Psoas muscle (tissue), 8 donors: ENCODE results near the gene LTBP1. TPM values are rescaled to one million over a fixed set of nuclear protein-coding genes. Genes with fewer than 3 reads are reported as not detected.

Experiments used
- ATAC-seq, 4 donors: fragments of 200-7000 bp; cut with Tn5 transposase; one replicate each; pipeline ENCODE4 v1.9.1; 2020; ENCODE audit warnings: moderate library complexity in 3 of 4, mild to moderate bottlenecking in 2 of 4
- DNase-seq, 2 donors: peaks; one replicate each; pipeline ENCODE4 v3.0.0-alpha.2; 2020
- H3K27ac ChIP-seq: fragments of 200-600 bp; one replicate; pipeline ENCODE4 v1.8.0; 2022
- H3K27me3 ChIP-seq, 3 donors: fragments of 200-600 bp in 1 of 3; one replicate each; pipeline versions ENCODE4 v1.6.1 to v1.8.0; 2013 to 2022; ENCODE audit warnings: low read length in 2 of 3, mild to moderate bottlenecking in 2 of 3, moderate library complexity in 1 of 3; ENCODE audit not compliant: insufficient read depth in 3 of 3
- H3K36me3 ChIP-seq, 2 donors: fragments of 200-600 bp in 1 of 2; one replicate each; pipeline versions ENCODE4 v1.6.1 to v1.8.0; 2013 to 2022; ENCODE audit warnings: low read depth in 1 of 2, mild to moderate bottlenecking in 1 of 2, moderate library complexity in 1 of 2; ENCODE audit not compliant: insufficient read depth in 1 of 2
- H3K4me1 ChIP-seq: fragments of 200-600 bp; one replicate; pipeline ENCODE4 v1.8.0; 2022
- H3K4me3 ChIP-seq: fragments of 200-600 bp; one replicate; pipeline ENCODE4 v1.8.0; 2022; ENCODE audit warnings: mild to moderate bottlenecking
- H3K9me3 ChIP-seq: fragments of 200-600 bp; one replicate; pipeline ENCODE4 v1.8.0; 2022
- CTCF ChIP-seq: fragments of 200-600 bp; IDR thresholded peaks from one replicate; pipeline ENCODE4 v1.8.0; 2022; ENCODE audit warnings: antibody characterized with exemption
- WGBS, 3 donors: extraction: QIAGEN DNeasy Blood & Tissue Kit; methylation state at CpG; one replicate each; pipeline versions ENCODE4 v1.1.6 to v1.1.7; 2013; 5-methylcytosine and 5-hydroxymethylcytosine counted together
- intact Hi-C, 2 donors: fragments of 100-400 bp; cut with DNase I; formaldehyde crosslinking; loops; one replicate each; pipeline versions ENCODE4 v1.11.0 to v1.14.2; 2022
- polyA plus RNA-seq, 3 donors: library from polyadenylated mRNA; stranded (reverse); fragments of 200-250 nt; gene quantifications; one replicate each; pipeline ENCODE4 v1.2.3, GENCODE V29; 2013
- total RNA-seq, 4 donors: library from RNA; stranded (reverse); fragmentation: NEBNext Ultra II Directional in 2 of 4; extraction: Animal tissue kit (Norgen Biotek cat#: 25700) in 2 of 4; gene quantifications; one replicate each; pipeline versions ENCODE4 v1.2.1 to v1.2.4, GENCODE V29; 2021 to 2023
- donor health status: healthy with polysubstance abuse.
- donor health status: DM: no; HTN: no; CAD: no; lungs with moderate emphysema.
- donor health status: Bipolar disorder and iron deficiency.
- donor health status: healthy.
- donor health status: DM: yes; HTN: yes; CAD: no.
- donor health status: DM: no; HTN: no; CAD: no.
- donor health status: DM: no; HTN: no; CAD: no.
- donor health status: DM: yes; HTN: yes; CAD: no.

Gene LTBP1
- total and polyA plus RNA-seq, 7 donors: 5.9 to 26.8 (median 9.5) TPM

- no peak for ATAC-seq
- Histone ChIP-seq H3K27me3 (no peaks in the 10 kb centered on the region), H3K4me1 (no peaks in the 10 kb centered on the region), H3K36me3 (no peaks in the 10 kb centered on the region), H3K4me3 (no peak overlapping the region), H3K27ac (no peak overlapping the region), H3K9me3 (no peaks in the 10 kb centered on the region)
- no peak for TF ChIP-seq CTCF
- intact Hi-C loops: loop anchor here in 1 of 2 donors (5.0 kb wide), 1 partner anchor 310 kb away; no protein-coding TSS in a partner anchor
- 67 to 79% (median 72%) methylated on average over 3 of the region's 3 CpGs for WGBS, 3 donors
- DNase-seq: no peak
These were observed 180.2 kb downstream of the LTBP1 start for GRCh38 chr2:33126958-33127357.

GRCh38 chr2:33129263-33130053, 182.7 kb downstream of the LTBP1 start:
- 93 to 96% (median 95%) methylated on average over 7 of the region's 7 CpGs for WGBS, 3 donors
- ATAC-seq (no peak), DNase-seq (no peak)
- H3K36me3 ChIP-seq: no peaks in the 10 kb centered on the region
- peaks cover 2% of the 10 kb centered on the region for H3K4me1 ChIP-seq
- H3K4me3 ChIP-seq: no peak overlapping the region
- intact Hi-C loops: loop anchor here in 1 of 2 donors (5.0 to 10.0 kb wide), 4 partner anchors 148 to 308 kb away; partner anchors contain the start of gene LTBP1
- no peak for TF ChIP-seq CTCF
- no peaks in the 10 kb centered on the region for H3K9me3 ChIP-seq
- no peaks in the 10 kb centered on the region for H3K27me3 ChIP-seq
- no peak overlapping the region for H3K27ac ChIP-seq

- H3K27ac ChIP-seq: no peak overlapping the region
These were observed 183.3 kb downstream of the LTBP1 start for GRCh38 chr2:33130054-33130447.

GRCh38 chr2:33130544-33130943, 183.8 kb downstream of the LTBP1 start:
- ATAC-seq: no peak
- no peaks in the 10 kb centered on the region for H3K27me3 ChIP-seq
- DNase-seq: no peak
- no peak overlapping the region for H3K4me3 ChIP-seq
- intact Hi-C loops: loop anchor here in 1 of 2 donors (5.0 to 10.0 kb wide), 3 partner anchors 147 to 244 kb away; partner anchors contain the start of gene LTBP1
- WGBS, 3 donors: 72 to 74% (median 74%) methylated on average over 6 of the region's 6 CpGs
- H3K9me3 ChIP-seq: no peaks in the 10 kb centered on the region
- H3K4me1 ChIP-seq: peaks cover 2% of the 10 kb centered on the region
- no peaks in the 10 kb centered on the region for H3K36me3 ChIP-seq
- H3K27ac ChIP-seq: no peak overlapping the region
- no peak for TF ChIP-seq CTCF

More at GRCh38 chr2:33130054-33130447, 183.3 kb downstream of the LTBP1 start:
- WGBS, 3 donors: 93 to 97% (median 93%) methylated on average over 7 of the region's 7 CpGs
- H3K4me1 ChIP-seq: peaks cover 2% of the 10 kb centered on the region
- H3K9me3 ChIP-seq: no peaks in the 10 kb centered on the region
- intact Hi-C loops: loop anchor here in 1 of 2 donors (5.0 to 10.0 kb wide), 3 partner anchors 147 to 245 kb away; partner anchors contain the start of gene LTBP1
- DNase-seq: no peak
- ATAC-seq: no peak
- no peaks in the 10 kb centered on the region for H3K27me3 ChIP-seq
- no peak for TF ChIP-seq CTCF
- H3K36me3 ChIP-seq: no peaks in the 10 kb centered on the region
- no peak overlapping the region for H3K4me3 ChIP-seq
